K562 treated with DMSO at 1 percent for 4 hours (cell line): Measurements from ENCODE around the gene RNF138. TPM values are rescaled to one million over a fixed set of nuclear protein-coding genes. Genes with fewer than 3 reads are reported as not detected.

Experiments
- total RNA-seq: library from RNA; unstranded; fragments of 300-600 nt; gene quantifications from 2 replicates; pipeline ENCODE4 v1.2.3, GENCODE V29; 2022; ENCODE audit not compliant: insufficient read depth

RNF138 gene, protein sequence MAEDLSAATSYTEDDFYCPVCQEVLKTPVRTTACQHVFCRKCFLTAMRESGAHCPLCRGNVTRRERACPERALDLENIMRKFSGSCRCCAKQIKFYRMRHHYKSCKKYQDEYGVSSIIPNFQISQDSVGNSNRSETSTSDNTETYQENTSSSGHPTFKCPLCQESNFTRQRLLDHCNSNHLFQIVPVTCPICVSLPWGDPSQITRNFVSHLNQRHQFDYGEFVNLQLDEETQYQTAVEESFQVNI
- total RNA-seq, result 36.9 and 66.1 TPM in 2 replicates

GRCh38 chr18:32091724-32092421, at the start of gene RNF138:
RNF138 (plus strand) TSS chr18:32091874; CDS start chr18:32092777, 903 bp downstream.

Other genes with a start within 250 kb of the RNF138 start
- 17.2 and 30.7 TPM in 2 replicates for gene TRAPPC8, start 148.7 kb upstream of the RNF138 start, total RNA-seq
- not detected in 2 replicates for gene RNF125, start 73.0 kb upstream of the RNF138 start, total RNA-seq
- gene MEP1B, start 98.2 kb downstream of the RNF138 start, total RNA-seq, result not detected in 2 replicates